Measurements from ENCODE around the gene TBC1D32. TPM values are rescaled to one million over a fixed set of nuclear protein-coding genes. Genes with fewer than 3 reads are reported as not detected.
"Not testable (repeated sequence)": the region's sequence is repeated elsewhere in the genome, so short reads cannot be mapped to it uniquely, and the experiment has no call there.

TBC1D32 gene
- total RNA-seq, 1 donor from 2014 or later = 12.2 TPM

DNA sequence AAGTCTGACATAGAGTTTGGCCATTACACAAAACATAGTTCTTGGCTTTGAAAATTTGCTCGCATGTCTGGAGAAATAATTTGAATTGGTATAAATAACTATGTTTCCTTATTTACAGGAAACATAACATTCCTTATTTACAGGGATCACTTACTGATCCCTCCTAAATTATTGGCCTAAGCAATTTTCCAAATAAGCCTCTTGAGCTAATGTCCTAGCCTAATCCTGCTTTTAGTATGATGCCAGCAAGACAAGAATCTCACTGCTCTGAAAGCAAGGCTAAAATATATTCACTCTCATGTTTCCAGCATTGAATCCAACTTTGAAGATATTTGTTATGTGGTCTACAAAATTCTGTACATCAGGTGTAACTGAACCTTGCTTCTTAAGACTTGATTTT, 4.1 kb upstream of the TBC1D32 start:
- Mint-ChIP-seq H3K9me3 (ENCODE audit: unreplicated experiment) (no peaks in the 10 kb centered on the region), H3K27me3 (ENCODE audit: unreplicated experiment) (peaks cover 2% of the 10 kb centered on the region), H3K4me3 (ENCODE audit: unreplicated experiment) (no peak overlapping the region), H3K4me1 (ENCODE audit: unreplicated experiment) (peaks cover 6% of the 10 kb centered on the region), H3K27ac (ENCODE audit: unreplicated experiment) (no peak overlapping the region), H3K36me3 (ENCODE audit: low read depth, unreplicated experiment) (no peaks in the 10 kb centered on the region)
- no peak for DNase-seq (ENCODE audit: low spot score)
- TF ChIP-seq, protein P1, sequence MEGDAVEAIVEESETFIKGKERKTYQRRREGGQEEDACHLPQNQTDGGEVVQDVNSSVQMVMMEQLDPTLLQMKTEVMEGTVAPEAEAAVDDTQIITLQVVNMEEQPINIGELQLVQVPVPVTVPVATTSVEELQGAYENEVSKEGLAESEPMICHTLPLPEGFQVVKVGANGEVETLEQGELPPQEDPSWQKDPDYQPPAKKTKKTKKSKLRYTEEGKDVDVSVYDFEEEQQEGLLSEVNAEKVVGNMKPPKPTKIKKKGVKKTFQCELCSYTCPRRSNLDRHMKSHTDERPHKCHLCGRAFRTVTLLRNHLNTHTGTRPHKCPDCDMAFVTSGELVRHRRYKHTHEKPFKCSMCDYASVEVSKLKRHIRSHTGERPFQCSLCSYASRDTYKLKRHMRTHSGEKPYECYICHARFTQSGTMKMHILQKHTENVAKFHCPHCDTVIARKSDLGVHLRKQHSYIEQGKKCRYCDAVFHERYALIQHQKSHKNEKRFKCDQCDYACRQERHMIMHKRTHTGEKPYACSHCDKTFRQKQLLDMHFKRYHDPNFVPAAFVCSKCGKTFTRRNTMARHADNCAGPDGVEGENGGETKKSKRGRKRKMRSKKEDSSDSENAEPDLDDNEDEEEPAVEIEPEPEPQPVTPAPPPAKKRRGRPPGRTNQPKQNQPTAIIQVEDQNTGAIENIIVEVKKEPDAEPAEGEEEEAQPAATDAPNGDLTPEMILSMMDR (IDR thresholded peaks at IDR 0.05; ENCODE audit: unreplicated experiment) = no peak

DNA sequence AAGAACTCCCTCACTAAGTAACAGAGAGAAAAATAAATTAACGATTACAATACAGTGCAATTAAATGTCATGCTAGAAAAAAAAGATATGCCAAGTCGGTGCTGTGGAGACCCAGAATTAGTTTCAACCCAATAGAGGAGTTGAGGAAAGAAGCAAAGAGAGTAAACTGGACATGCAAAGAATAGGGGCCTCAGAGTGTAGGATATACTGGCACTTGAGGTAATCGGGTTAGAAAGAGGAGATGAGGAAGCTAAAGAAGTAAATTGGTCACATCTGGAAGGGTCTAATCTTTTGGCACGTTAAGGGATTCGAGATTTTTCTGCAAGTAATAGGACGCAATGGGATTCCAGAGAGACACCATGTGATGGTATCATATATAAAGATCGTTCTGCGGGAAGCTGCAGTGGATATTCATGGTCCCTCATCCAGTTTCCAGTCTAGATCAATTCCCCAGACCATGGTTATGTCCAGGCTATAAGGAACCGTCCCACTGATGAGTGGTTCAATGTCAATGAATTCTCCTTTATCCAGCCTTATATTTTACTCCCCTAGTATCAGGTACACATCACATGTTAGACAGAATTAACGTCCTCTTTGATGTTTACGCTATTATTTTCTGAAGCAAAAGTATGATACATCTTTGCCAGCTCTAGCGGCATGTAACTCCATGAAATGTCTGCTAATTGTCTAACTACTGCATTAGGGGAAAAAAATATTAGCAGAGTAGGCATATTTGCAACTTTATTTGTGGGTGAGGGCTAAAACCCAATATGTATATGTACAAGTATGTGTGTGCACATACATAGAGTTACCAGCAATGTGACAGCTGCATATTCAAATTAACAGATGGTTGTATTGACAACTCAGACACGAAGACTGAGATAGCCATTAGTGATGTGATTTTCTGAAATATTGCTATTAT, 1.1 kb upstream of the TBC1D32 start:
- peaks cover 8% of the 10 kb centered on the region for H3K4me1 Mint-ChIP-seq (ENCODE audit: unreplicated experiment)
- no peak for DNase-seq (ENCODE audit: low spot score)
- H3K27ac Mint-ChIP-seq (ENCODE audit: unreplicated experiment) = peak overlapping the region; percentile 99
- TF ChIP-seq, protein P1 (IDR thresholded peaks at IDR 0.05; ENCODE audit: unreplicated experiment) = no peak
- H3K27me3 Mint-ChIP-seq (ENCODE audit: unreplicated experiment) = peaks cover 3% of the 10 kb centered on the region
- H3K36me3 Mint-ChIP-seq (ENCODE audit: low read depth, unreplicated experiment) = no peaks in the 10 kb centered on the region
- H3K4me3 Mint-ChIP-seq (ENCODE audit: unreplicated experiment) = peak overlapping the region; percentile 99
- H3K9me3 Mint-ChIP-seq (ENCODE audit: unreplicated experiment) = no peaks in the 10 kb centered on the region

DNA sequence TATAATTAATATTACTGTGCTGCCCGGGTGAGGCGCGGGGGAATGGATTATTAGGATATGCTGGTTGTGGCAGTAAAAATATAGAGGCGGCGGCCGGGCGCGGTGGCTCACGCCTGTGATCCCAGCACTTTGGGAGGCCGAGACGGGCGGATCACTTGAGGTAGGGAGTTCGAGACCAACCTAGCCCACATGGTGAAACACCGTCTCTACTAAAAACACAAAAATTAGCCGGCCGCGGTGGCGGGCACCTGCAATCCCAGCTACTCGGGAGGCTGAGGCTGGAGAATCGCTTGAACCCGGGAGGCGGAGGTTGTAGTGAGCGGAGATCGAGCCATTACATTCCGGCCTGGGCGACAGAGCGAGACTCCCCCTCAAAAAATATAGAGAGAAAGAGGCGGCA, 586 bp downstream of the TBC1D32 start:
- DNase-seq (ENCODE audit: low spot score); H3K27ac Mint-ChIP-seq (ENCODE audit: unreplicated experiment); H3K27me3 Mint-ChIP-seq (ENCODE audit: unreplicated experiment); H3K9me3 Mint-ChIP-seq (ENCODE audit: unreplicated experiment); H3K36me3 Mint-ChIP-seq (ENCODE audit: low read depth, unreplicated experiment); H3K4me1 Mint-ChIP-seq (ENCODE audit: unreplicated experiment): not testable (repeated sequence)
- peak overlapping the region; percentile 22 for H3K4me3 Mint-ChIP-seq (ENCODE audit: unreplicated experiment)

DNA sequence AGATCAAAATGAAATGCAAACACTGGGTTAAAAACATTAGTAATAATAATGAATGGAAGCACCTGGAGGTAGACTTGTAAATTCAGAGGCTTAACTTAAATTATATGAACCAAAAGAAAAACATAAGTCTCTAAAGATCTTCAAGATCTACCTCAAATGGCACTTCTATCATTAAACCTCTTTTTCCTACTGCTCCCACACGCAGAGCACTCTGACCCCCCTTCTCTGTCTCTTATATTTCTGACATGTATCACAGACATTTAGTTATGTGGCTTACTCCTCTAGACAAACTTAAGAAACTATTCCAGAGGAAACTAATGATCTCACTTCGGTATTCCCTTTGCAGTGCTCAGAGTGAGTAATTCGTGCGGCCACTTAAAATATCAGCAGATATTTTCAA, 1.1 kb downstream of the TBC1D32 start:
- Mint-ChIP-seq H3K4me3 (ENCODE audit: unreplicated experiment) (peak overlapping the region; percentile 22), H3K36me3 (ENCODE audit: low read depth, unreplicated experiment) (no peaks in the 10 kb centered on the region), H3K27ac (ENCODE audit: unreplicated experiment) (no peak overlapping the region), H3K27me3 (ENCODE audit: unreplicated experiment) (peaks cover 3% of the 10 kb centered on the region), H3K4me1 (ENCODE audit: unreplicated experiment) (peaks cover 8% of the 10 kb centered on the region), H3K9me3 (ENCODE audit: unreplicated experiment) (no peaks in the 10 kb centered on the region)
- DNase-seq (ENCODE audit: low spot score) = no peak
- TF ChIP-seq, protein P1 (IDR thresholded peaks at IDR 0.05; ENCODE audit: unreplicated experiment) = no peak

DNA sequence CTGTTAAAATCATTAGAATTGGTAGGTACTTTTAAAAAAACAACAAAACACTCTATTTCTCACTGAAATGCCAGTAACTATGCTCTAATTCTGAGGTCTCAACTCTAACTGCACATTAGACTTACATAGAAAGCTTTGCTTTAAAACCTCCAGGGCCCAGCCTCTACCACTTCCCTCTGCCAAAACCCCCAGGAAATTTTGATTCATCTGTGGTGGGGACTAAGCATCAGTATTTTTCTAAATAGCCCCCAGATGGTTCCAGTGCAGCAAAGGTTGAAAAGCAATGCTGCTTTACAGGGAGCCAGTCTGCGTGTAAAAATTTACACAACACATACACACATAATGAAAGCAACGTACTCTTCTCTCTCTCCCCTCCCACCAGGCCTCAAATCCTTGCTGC, 3.8 kb downstream of the TBC1D32 start:
- no peak overlapping the region for H3K4me3 Mint-ChIP-seq (ENCODE audit: unreplicated experiment)
- no peaks in the 10 kb centered on the region for H3K9me3 Mint-ChIP-seq (ENCODE audit: unreplicated experiment)
- H3K36me3 Mint-ChIP-seq (ENCODE audit: low read depth, unreplicated experiment) = no peaks in the 10 kb centered on the region
- peak overlapping the region; percentile 57 for H3K27ac Mint-ChIP-seq (ENCODE audit: unreplicated experiment)
- H3K4me1 Mint-ChIP-seq (ENCODE audit: unreplicated experiment) = peaks cover 8% of the 10 kb centered on the region
- TF ChIP-seq, protein P1 (IDR thresholded peaks at IDR 0.05; ENCODE audit: unreplicated experiment) = no peak
- H3K27me3 Mint-ChIP-seq (ENCODE audit: unreplicated experiment) = peaks cover 3% of the 10 kb centered on the region
- DNase-seq (ENCODE audit: low spot score) = no peak

Measured in endothelial cell (in vitro differentiated cells).